ENCODE measurements around the gene FUZ. TPM values are rescaled to one million over a fixed set of nuclear protein-coding genes. Genes with fewer than 3 reads are reported as not detected.

The FUZ gene
- total and polyA plus RNA-seq, 4 donors: 3.8 to 12.5 (median 7.0) TPM

GRCh38 chr19:49861107-49861506 lies 48.0 kb upstream of the FUZ start:
- no peak for DNase-seq (ENCODE audit: low spot score)
- TF ChIP-seq NR2F2 (IDR thresholded peaks at IDR 0.05) (no peak), EGR1 (IDR thresholded peaks at IDR 0.05; ENCODE audit: low read depth in 2 of 2) (no peak), GABPA (IDR thresholded peaks at IDR 0.05 in 1 of 2, conservative IDR thresholded peaks at IDR 0.05 in 1 of 2) (no peak), HNF4G (IDR thresholded peaks at IDR 0.05) (no peak), FOXA1 (IDR thresholded peaks at IDR 0.05) (no peak), RXRA (IDR thresholded peaks at IDR 0.05) (no peak), SP1 (IDR thresholded peaks at IDR 0.05) (no peak)
- TF ChIP-seq, protein P1, sequence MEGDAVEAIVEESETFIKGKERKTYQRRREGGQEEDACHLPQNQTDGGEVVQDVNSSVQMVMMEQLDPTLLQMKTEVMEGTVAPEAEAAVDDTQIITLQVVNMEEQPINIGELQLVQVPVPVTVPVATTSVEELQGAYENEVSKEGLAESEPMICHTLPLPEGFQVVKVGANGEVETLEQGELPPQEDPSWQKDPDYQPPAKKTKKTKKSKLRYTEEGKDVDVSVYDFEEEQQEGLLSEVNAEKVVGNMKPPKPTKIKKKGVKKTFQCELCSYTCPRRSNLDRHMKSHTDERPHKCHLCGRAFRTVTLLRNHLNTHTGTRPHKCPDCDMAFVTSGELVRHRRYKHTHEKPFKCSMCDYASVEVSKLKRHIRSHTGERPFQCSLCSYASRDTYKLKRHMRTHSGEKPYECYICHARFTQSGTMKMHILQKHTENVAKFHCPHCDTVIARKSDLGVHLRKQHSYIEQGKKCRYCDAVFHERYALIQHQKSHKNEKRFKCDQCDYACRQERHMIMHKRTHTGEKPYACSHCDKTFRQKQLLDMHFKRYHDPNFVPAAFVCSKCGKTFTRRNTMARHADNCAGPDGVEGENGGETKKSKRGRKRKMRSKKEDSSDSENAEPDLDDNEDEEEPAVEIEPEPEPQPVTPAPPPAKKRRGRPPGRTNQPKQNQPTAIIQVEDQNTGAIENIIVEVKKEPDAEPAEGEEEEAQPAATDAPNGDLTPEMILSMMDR (IDR thresholded peaks at IDR 0.05; ENCODE audit: low read depth, low read length, missing input control): no peak
- Histone ChIP-seq H3K9ac (ENCODE audit: low read depth in 1 of 2, low read length in 2 of 2) (no peak overlapping the region), H3K36me3 (ENCODE audit: control insufficient read depth in 4 of 4, insufficient read depth in 3 of 4, low read depth in 1 of 4, low read length in 3 of 4) (peaks cover 4 to 61% (median 11%) of the 10 kb centered on the region in 4 donors), H3K4me3 (ENCODE audit: low read depth in 1 of 3, low read length in 3 of 3) (no peak overlapping the region), H3K9me3 (ENCODE audit: control insufficient read depth in 4 of 4, low read length in 3 of 4) (no peaks in the 10 kb centered on the region), H3K4me1 (ENCODE audit: control insufficient read depth in 4 of 4, insufficient read depth in 4 of 4, low read length in 3 of 4) (peaks cover 8 to 15% (median 11%) of the 10 kb centered on the region in 4 donors), H3K27me3 (ENCODE audit: control insufficient read depth in 4 of 4, insufficient read depth in 4 of 4, low read length in 3 of 4) (no peaks in the 10 kb centered on the region), H3K27ac (ENCODE audit: low read depth in 1 of 2, low read length in 2 of 2) (no peak overlapping the region)
- 69% methylated on average over 13 of the region's 13 CpGs for WGBS

DNA sequence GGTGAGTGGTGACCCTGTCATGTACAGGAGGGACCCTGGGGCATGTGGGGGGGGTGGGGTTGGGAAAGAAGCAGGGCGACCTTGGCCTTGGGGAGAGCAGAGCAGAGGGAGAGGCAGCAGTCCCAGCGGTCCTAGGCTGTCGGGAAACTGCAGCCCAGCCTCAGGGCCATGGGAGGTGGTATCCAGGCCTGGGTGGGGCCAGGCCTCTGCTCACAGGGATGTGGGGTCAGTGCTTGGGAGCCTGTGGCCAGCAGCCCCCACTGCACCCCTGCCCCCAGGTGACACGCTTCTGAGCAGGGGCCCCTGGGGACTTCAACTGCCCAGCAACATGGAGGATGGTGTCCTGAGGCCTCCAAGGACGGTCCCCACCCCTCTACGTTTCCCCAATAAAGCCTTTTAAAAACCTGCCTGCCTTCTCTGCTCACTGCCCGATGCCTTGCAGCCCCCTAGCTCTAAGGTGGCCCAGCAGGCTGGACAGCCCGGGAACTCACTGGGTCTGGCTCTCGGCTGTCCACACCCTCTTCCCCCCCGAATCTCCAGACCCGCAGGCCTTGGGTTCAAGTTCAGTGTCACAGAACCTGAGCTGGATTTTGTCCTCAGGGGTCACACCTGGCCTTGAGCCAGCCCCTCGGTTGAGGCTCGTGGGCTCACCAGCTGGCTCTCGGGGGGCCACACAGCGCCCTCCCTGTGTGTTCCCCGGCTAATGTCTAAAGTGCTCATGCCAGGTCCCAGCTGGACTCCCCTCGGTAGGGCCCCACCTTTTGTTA lies 47.4 kb upstream of the FUZ start:
- no peak overlapping the region for H3K9ac ChIP-seq (ENCODE audit: low read depth in 1 of 2, low read length in 2 of 2)
- 82% methylated on average over 17 of the region's 17 CpGs for WGBS
- H3K27me3 ChIP-seq (ENCODE audit: control insufficient read depth in 4 of 4, insufficient read depth in 4 of 4, low read length in 3 of 4): no peaks in the 10 kb centered on the region
- no peaks in the 10 kb centered on the region for H3K9me3 ChIP-seq (ENCODE audit: control insufficient read depth in 4 of 4, low read length in 3 of 4)
- TF ChIP-seq RXRA (IDR thresholded peaks at IDR 0.05): no peak
- no peak for TF ChIP-seq GABPA (IDR thresholded peaks at IDR 0.05 in 1 of 2, conservative IDR thresholded peaks at IDR 0.05 in 1 of 2)
- TF ChIP-seq HNF4A (conservative IDR thresholded peaks at IDR 0.05): no peak
- no peak for TF ChIP-seq ATF3 (IDR thresholded peaks at IDR 0.05)
- TF ChIP-seq, protein P2, sequence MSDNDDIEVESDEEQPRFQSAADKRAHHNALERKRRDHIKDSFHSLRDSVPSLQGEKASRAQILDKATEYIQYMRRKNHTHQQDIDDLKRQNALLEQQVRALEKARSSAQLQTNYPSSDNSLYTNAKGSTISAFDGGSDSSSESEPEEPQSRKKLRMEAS (IDR thresholded peaks at IDR 0.05): no peak
- no peak for TF ChIP-seq EGR1 (IDR thresholded peaks at IDR 0.05; ENCODE audit: low read depth in 2 of 2)
- TF ChIP-seq, protein P3, sequence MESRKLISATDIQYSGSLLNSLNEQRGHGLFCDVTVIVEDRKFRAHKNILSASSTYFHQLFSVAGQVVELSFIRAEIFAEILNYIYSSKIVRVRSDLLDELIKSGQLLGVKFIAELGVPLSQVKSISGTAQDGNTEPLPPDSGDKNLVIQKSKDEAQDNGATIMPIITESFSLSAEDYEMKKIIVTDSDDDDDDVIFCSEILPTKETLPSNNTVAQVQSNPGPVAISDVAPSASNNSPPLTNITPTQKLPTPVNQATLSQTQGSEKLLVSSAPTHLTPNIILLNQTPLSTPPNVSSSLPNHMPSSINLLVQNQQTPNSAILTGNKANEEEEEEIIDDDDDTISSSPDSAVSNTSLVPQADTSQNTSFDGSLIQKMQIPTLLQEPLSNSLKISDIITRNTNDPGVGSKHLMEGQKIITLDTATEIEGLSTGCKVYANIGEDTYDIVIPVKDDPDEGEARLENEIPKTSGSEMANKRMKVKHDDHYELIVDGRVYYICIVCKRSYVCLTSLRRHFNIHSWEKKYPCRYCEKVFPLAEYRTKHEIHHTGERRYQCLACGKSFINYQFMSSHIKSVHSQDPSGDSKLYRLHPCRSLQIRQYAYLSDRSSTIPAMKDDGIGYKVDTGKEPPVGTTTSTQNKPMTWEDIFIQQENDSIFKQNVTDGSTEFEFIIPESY (IDR thresholded peaks at IDR 0.05): no peak
- TF ChIP-seq RAD21 (IDR thresholded peaks at IDR 0.05): no peak
- TF ChIP-seq, protein P4, sequence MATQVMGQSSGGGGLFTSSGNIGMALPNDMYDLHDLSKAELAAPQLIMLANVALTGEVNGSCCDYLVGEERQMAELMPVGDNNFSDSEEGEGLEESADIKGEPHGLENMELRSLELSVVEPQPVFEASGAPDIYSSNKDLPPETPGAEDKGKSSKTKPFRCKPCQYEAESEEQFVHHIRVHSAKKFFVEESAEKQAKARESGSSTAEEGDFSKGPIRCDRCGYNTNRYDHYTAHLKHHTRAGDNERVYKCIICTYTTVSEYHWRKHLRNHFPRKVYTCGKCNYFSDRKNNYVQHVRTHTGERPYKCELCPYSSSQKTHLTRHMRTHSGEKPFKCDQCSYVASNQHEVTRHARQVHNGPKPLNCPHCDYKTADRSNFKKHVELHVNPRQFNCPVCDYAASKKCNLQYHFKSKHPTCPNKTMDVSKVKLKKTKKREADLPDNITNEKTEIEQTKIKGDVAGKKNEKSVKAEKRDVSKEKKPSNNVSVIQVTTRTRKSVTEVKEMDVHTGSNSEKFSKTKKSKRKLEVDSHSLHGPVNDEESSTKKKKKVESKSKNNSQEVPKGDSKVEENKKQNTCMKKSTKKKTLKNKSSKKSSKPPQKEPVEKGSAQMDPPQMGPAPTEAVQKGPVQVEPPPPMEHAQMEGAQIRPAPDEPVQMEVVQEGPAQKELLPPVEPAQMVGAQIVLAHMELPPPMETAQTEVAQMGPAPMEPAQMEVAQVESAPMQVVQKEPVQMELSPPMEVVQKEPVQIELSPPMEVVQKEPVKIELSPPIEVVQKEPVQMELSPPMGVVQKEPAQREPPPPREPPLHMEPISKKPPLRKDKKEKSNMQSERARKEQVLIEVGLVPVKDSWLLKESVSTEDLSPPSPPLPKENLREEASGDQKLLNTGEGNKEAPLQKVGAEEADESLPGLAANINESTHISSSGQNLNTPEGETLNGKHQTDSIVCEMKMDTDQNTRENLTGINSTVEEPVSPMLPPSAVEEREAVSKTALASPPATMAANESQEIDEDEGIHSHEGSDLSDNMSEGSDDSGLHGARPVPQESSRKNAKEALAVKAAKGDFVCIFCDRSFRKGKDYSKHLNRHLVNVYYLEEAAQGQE (IDR thresholded peaks at IDR 0.05): no peak
- TF ChIP-seq FOXA1 (IDR thresholded peaks at IDR 0.05): no peak
- TF ChIP-seq TAF1 (conservative IDR thresholded peaks at IDR 0.05): no peak
- no peak for TF ChIP-seq SP1 (IDR thresholded peaks at IDR 0.05)
- no peak for TF ChIP-seq JUND (IDR thresholded peaks at IDR 0.05)
- no peak for TF ChIP-seq YY1 (IDR thresholded peaks at IDR 0.05)
- TF ChIP-seq HNF4G (IDR thresholded peaks at IDR 0.05): no peak
- no peak for TF ChIP-seq FOXA2 (IDR thresholded peaks at IDR 0.05)
- no peak for TF ChIP-seq NR2F2 (IDR thresholded peaks at IDR 0.05)
- TF ChIP-seq, protein P1 (IDR thresholded peaks at IDR 0.05; ENCODE audit: low read depth, low read length, missing input control): no peak
- no peak for DNase-seq (ENCODE audit: low spot score)
- no peak overlapping the region for H3K27ac ChIP-seq (ENCODE audit: low read depth in 1 of 2, low read length in 2 of 2)
- peaks cover 6 to 9% (median 7%) of the 10 kb centered on the region in 4 donors for H3K4me1 ChIP-seq (ENCODE audit: control insufficient read depth in 4 of 4, insufficient read depth in 4 of 4, low read length in 3 of 4)
- no peak overlapping the region for H3K4me3 ChIP-seq (ENCODE audit: low read depth in 1 of 3, low read length in 3 of 3)
- peaks cover 4 to 61% (median 11%) of the 10 kb centered on the region in 4 donors for H3K36me3 ChIP-seq (ENCODE audit: control insufficient read depth in 4 of 4, insufficient read depth in 3 of 4, low read depth in 1 of 4, low read length in 3 of 4)

Data from liver (tissue), 9 donors.